MCF 10A (cell line): Measurements from ENCODE around the gene OTUD3. TPM values are rescaled to one million over a fixed set of nuclear protein-coding genes. Genes with fewer than 3 reads are reported as not detected.

Experiments used
- BruUV-seq: library from RNA; stranded (reverse); fragments of 400-500 nt; replicated peaks from 2 replicates; lab custom pipeline; 2021; lab: Mats Ljungman, UMichigan
- CTCF ChIA-PET: fragments of 300-600 bp; sonication (Branson Sonifier 250); formaldehyde crosslinking; extraction: SDS; loops from one replicate; lab custom pipeline; 2021; ENCODE audit warnings: antibody characterized with exemption, inconsistent platforms; lab: Yijun Ruan, JAX
- POLR2A ChIA-PET: fragments of 300-600, 350-650 bp; sonication (Branson Sonifier 250); formaldehyde crosslinking; extraction: SDS; loops from one replicate; lab custom pipeline; 2020; ENCODE audit warnings: antibody characterized with exemption, inconsistent platforms; lab: Yijun Ruan, JAX
- DNase-seq: peaks from one replicate; pipeline ENCODE4 v3.0.0-alpha.2; 2018; ENCODE audit not compliant: unreplicated experiment
- H3K27ac Mint-ChIP-seq: one replicate; pipeline ENCODE4 v1.8.0; 2022; ENCODE audit warnings: mild to moderate bottlenecking, low read depth, mixed read lengths; ENCODE audit not compliant: unreplicated experiment
- H3K27me3 Mint-ChIP-seq: one replicate; pipeline ENCODE4 v1.8.0; 2022; ENCODE audit warnings: mixed read lengths; ENCODE audit not compliant: insufficient read depth, unreplicated experiment
- H3K36me3 Mint-ChIP-seq: one replicate; pipeline ENCODE4 v1.8.0; 2022; ENCODE audit warnings: mild to moderate bottlenecking, moderate library complexity, mixed read lengths; ENCODE audit not compliant: insufficient read depth, unreplicated experiment
- H3K4me1 Mint-ChIP-seq: one replicate; pipeline ENCODE4 v1.8.0; 2022; ENCODE audit warnings: mixed read lengths; ENCODE audit not compliant: insufficient read depth, unreplicated experiment
- H3K4me3 Mint-ChIP-seq: one replicate; pipeline ENCODE4 v1.8.0; 2022; ENCODE audit warnings: mild to moderate bottlenecking, moderate library complexity, mixed read lengths; ENCODE audit not compliant: unreplicated experiment
- H3K9me3 Mint-ChIP-seq: one replicate; pipeline ENCODE4 v1.8.0; 2022; ENCODE audit warnings: mixed read lengths; ENCODE audit not compliant: unreplicated experiment
- CTCF ChIP-seq: fragments of 200-600 bp; IDR thresholded peaks from one replicate; pipeline ENCODE4 v1.8.0; 2022; ENCODE audit warnings: antibody characterized with exemption, mild to moderate bottlenecking; ENCODE audit not compliant: unreplicated experiment
- intact Hi-C: fragments of 100-400 bp; cut with micrococcal nuclease; formaldehyde crosslinking; loops from 2 replicates; pipeline ENCODE4 v1.14.1; 2022
- total RNA-seq: library from RNA; stranded (reverse); gene quantifications from 2 replicates; pipeline ENCODE4 v1.2.3, GENCODE V29; 2022

OTUD3 gene
- total RNA-seq, 1 experiment from 2014 or later: 11.6 TPM

GRCh38 chr1:19934336-19934735 is 52.1 kb downstream of the OTUD3 start:
- no peak for DNase-seq
- CTCF ChIA-PET: interaction anchor here (0.7 kb wide), 1 partner anchor 232 kb away, joined by 3 read pairs; no protein-coding TSS in a partner anchor
- H3K36me3 Mint-ChIP-seq: no peaks in the 10 kb centered on the region
- H3K27ac Mint-ChIP-seq: no peak overlapping the region
- intact Hi-C loops: no loop called here
- no peaks in the 10 kb centered on the region for H3K27me3 Mint-ChIP-seq
- no peak overlapping the region for H3K4me3 Mint-ChIP-seq
- no peaks in the 10 kb centered on the region for H3K4me1 Mint-ChIP-seq
- POLR2A ChIA-PET: no interaction called here
- H3K9me3 Mint-ChIP-seq: peaks cover 16% of the 10 kb centered on the region
- no peak for TF ChIP-seq CTCF
- no TSS peak for BruUV-seq

- POLR2A ChIA-PET: interaction anchor here (0.5 kb wide), 1 partner anchor 718 kb away, joined by 3 read pairs; no protein-coding TSS in a partner anchor
- H3K9me3 Mint-ChIP-seq: peaks cover 16% of the 10 kb centered on the region
- intact Hi-C loops: no loop called here
- no peak overlapping the region for H3K27ac Mint-ChIP-seq
- CTCF ChIA-PET: no interaction called here
- DNase-seq: no peak
- H3K27me3 Mint-ChIP-seq: no peaks in the 10 kb centered on the region
- BruUV-seq: no TSS peak
- no peak for TF ChIP-seq CTCF
- H3K4me3 Mint-ChIP-seq: no peak overlapping the region
- H3K36me3 Mint-ChIP-seq: no peaks in the 10 kb centered on the region
- H3K4me1 Mint-ChIP-seq: no peaks in the 10 kb centered on the region
Observed at GRCh38 chr1:19936061-19936750, 54.0 kb downstream of the OTUD3 start.

- no peak for DNase-seq
- Mint-ChIP-seq H3K4me3 (no peak overlapping the region), H3K27me3 (no peaks in the 10 kb centered on the region), H3K9me3 (no peaks in the 10 kb centered on the region), H3K4me1 (no peaks in the 10 kb centered on the region), H3K36me3 (no peaks in the 10 kb centered on the region), H3K27ac (no peak overlapping the region)
- CTCF ChIA-PET: interaction anchor here (1.0 to 1.2 kb wide), 2 partner anchors 21 to 556 kb away, joined by 4 read pairs; no protein-coding TSS in a partner anchor
- POLR2A ChIA-PET: no interaction called here
- TF ChIP-seq CTCF: no peak
- BruUV-seq: no TSS peak
- intact Hi-C loops: no loop called here
Observed at GRCh38 chr1:19938472-19938871, 56.3 kb downstream of the OTUD3 start.

GRCh38 chr1:19940486-19941205 is 58.5 kb downstream of the OTUD3 start:
- no peak overlapping the region for H3K27ac Mint-ChIP-seq

More at GRCh38 chr1:19940486-19941205, 58.5 kb downstream of the OTUD3 start:
- BruUV-seq: no TSS peak
- intact Hi-C loops: no loop called here
- no peaks in the 10 kb centered on the region for H3K36me3 Mint-ChIP-seq
- no peak for TF ChIP-seq CTCF
- no peak overlapping the region for H3K4me3 Mint-ChIP-seq
- H3K4me1 Mint-ChIP-seq: no peaks in the 10 kb centered on the region
- H3K27me3 Mint-ChIP-seq: no peaks in the 10 kb centered on the region
- ChIA-PET POLR2A (no interaction called here), CTCF (interaction anchor here (0.6 kb wide), 1 partner anchor 211 kb away, joined by 3 read pairs; no protein-coding TSS in a partner anchor)
- H3K9me3 Mint-ChIP-seq: no peaks in the 10 kb centered on the region
- no peak for DNase-seq
